HepG2 (cell line): ENCODE measurements around the gene PCDHGA2. TPM values are rescaled to one million over a fixed set of nuclear protein-coding genes. Genes with fewer than 3 reads are reported as not detected.

ENCODE experiments used
- ATF3 ChIP-seq: sonication (generic); formaldehyde crosslinking; IDR thresholded peaks from 2 replicates; pipeline ENCODE4 v1.4.0; 2020; ENCODE audit warnings: missing genetic modification reagents
- CBX1 ChIP-seq: IDR thresholded peaks from one replicate; pipeline ENCODE4 v1.6.1; 2016; ENCODE audit warnings: antibody characterized with exemption, low read depth
- CREM ChIP-seq, 2 experiments: sonication (generic) in 1 of 2; formaldehyde crosslinking in 1 of 2; IDR thresholded peaks; 2 replicates each; pipeline versions ENCODE4 v1.4.0 to v1.6.1; 2016 to 2020; ENCODE audit warnings: antibody characterized with exemption in 1 of 2, mild to moderate bottlenecking in 1 of 2, missing genetic modification reagents in 1 of 2
- ETS1 ChIP-seq: sonication (generic); formaldehyde crosslinking; IDR thresholded peaks from 2 replicates; pipeline ENCODE4 v1.4.0; 2020; ENCODE audit warnings: missing genetic modification reagents
- GTF2F1 ChIP-seq: fragments of 150-350 bp; IDR thresholded peaks from 2 replicates; pipeline ENCODE4 v1.6.1; 2014; ENCODE audit warnings: low read length
- MXD4 ChIP-seq: IDR thresholded peaks from 2 replicates; pipeline ENCODE4 v1.6.1; 2016; ENCODE audit warnings: mild to moderate bottlenecking, missing biosample characterization, missing genetic modification reagents
- NFE2L2 ChIP-seq: fragments of 150-350 bp; IDR thresholded peaks from 2 replicates; pipeline ENCODE4 v1.6.1; 2014; ENCODE audit warnings: low read length
- NKX3-1 ChIP-seq: sonication (generic); formaldehyde crosslinking; IDR thresholded peaks from 2 replicates; pipeline ENCODE4 v1.5.0; 2020; ENCODE audit warnings: missing genetic modification reagents
- ONECUT2 ChIP-seq: sonication (generic); formaldehyde crosslinking; IDR thresholded peaks from 2 replicates; pipeline ENCODE4 v1.4.0; 2020; ENCODE audit warnings: missing genetic modification reagents
- SCMH1 ChIP-seq: sonication (generic); formaldehyde crosslinking; IDR thresholded peaks from 2 replicates; pipeline ENCODE4 v1.9.0; 2021; ENCODE audit warnings: missing genetic modification reagents, mild to moderate bottlenecking, borderline replicate concordance
- SKIL ChIP-seq: sonication (generic); formaldehyde crosslinking; IDR thresholded peaks from 2 replicates; pipeline ENCODE4 v1.8.0; 2022; ENCODE audit warnings: missing genetic modification reagents, mild to moderate bottlenecking, moderate library complexity, borderline replicate concordance
- SP1 ChIP-seq, 2 experiments: fragments of 450-650 bp in 1 of 2; sonication (generic) in 1 of 2; formaldehyde crosslinking in 1 of 2; IDR thresholded peaks; 2 replicates each; pipeline versions ENCODE4 v1.4.0 to v1.6.1; 2016 to 2020; ENCODE audit warnings: missing genetic modification reagents in 1 of 2
- SSRP1 ChIP-seq: IDR thresholded peaks from 2 replicates; pipeline ENCODE4 v1.6.1; 2016; ENCODE audit warnings: control low read depth
- TARDBP ChIP-seq: sonication (generic); formaldehyde crosslinking; IDR thresholded peaks from 2 replicates; pipeline ENCODE4 v1.8.0; 2022; ENCODE audit warnings: mild to moderate bottlenecking, missing genetic modification reagents
- TCF12 ChIP-seq, 2 experiments: fragments of 450-650 bp in 1 of 2; sonication (generic) in 1 of 2; formaldehyde crosslinking in 1 of 2; IDR thresholded peaks; 2 replicates each; pipeline versions ENCODE4 v1.6.1 to v1.8.0; 2017 to 2022; ENCODE audit warnings: antibody characterized with exemption in 1 of 2, mild to moderate bottlenecking in 1 of 2, missing genetic modification reagents in 1 of 2, moderate library complexity in 1 of 2
- TEF ChIP-seq: sonication (generic); formaldehyde crosslinking; IDR thresholded peaks from 2 replicates; pipeline ENCODE4 v1.5.0; 2020; ENCODE audit warnings: missing genetic modification reagents
- THAP7 ChIP-seq: sonication (generic); formaldehyde crosslinking; IDR thresholded peaks from 2 replicates; pipeline ENCODE4 v1.8.1; 2023; ENCODE audit warnings: mild to moderate bottlenecking, missing genetic modification reagents
- XRCC5 ChIP-seq: fragments of 200-400 bp; formaldehyde crosslinking; optimal IDR thresholded peaks from 2 replicates; pipeline ENCODE3; 2017; ENCODE audit warnings: mild to moderate bottlenecking, low read length
- ZNF225 ChIP-seq: sonication (generic); formaldehyde crosslinking; IDR thresholded peaks from 2 replicates; pipeline ENCODE4 v1.4.0; 2020; ENCODE audit warnings: mild to moderate bottlenecking, missing genetic modification reagents
- ZNF460 ChIP-seq: sonication (generic); formaldehyde crosslinking; IDR thresholded peaks from 2 replicates; pipeline ENCODE4 v1.5.1; 2020; ENCODE audit warnings: missing genetic modification reagents, mild to moderate bottlenecking, borderline replicate concordance
- ZNF672 ChIP-seq: sonication (generic); formaldehyde crosslinking; IDR thresholded peaks from 2 replicates; pipeline ENCODE4 v1.8.1; 2022; ENCODE audit warnings: missing genetic modification reagents
- ZNF792 ChIP-seq: IDR thresholded peaks from 2 replicates; pipeline ENCODE4 v1.6.1; 2016
- ZNF891 ChIP-seq: sonication (generic); formaldehyde crosslinking; IDR thresholded peaks from 2 replicates; pipeline ENCODE4 v1.5.0; 2020; ENCODE audit warnings: mild to moderate bottlenecking, missing genetic modification reagents
- ZSCAN31 ChIP-seq: sonication (generic); formaldehyde crosslinking; IDR thresholded peaks from 2 replicates; pipeline ENCODE4 v1.5.0; 2020; ENCODE audit warnings: low read depth, mild to moderate bottlenecking, missing genetic modification reagents
- polyA plus RNA-seq, 8 experiments: library from polyadenylated mRNA; depleted of rRNA in 3 of 8; stranded (reverse) in 7 of 8; unstranded in 1 of 8; fragments of >200 nt; fragmentation: Illumina TruSeq in 4 of 8; extraction: Trizol in 4 of 8; gene quantifications; 2 replicates each; pipeline versions ENCODE4 v1.2.1 to v1.2.3, GENCODE V29; 2011 to 2016; ENCODE audit warnings: low read depth in 4 of 8, missing spikeins in 1 of 8, mixed read lengths in 1 of 8; ENCODE audit not compliant: insufficient read depth in 1 of 8
- total RNA-seq, 5 experiments: library from RNA; depleted of rRNA; stranded (reverse); fragments of >200 nt; fragmentation: Illumina TruSeq; extraction: Trizol; gene quantifications; 2 replicates each; pipeline ENCODE4 v1.2.3, GENCODE V29; 2016; ENCODE audit warnings: low read depth in 1 of 5

PCDHGA2 gene
- total and polyA plus RNA-seq, 2 of the 13 experiments (the other 11 are each of a cell fraction or from before 2014, with no cell fraction given) = 0.04 to 0.11 TPM

- no peak for TF ChIP-seq MXD4 (CRISPR knock-in tag)
- no peak for TF ChIP-seq ETS1 (CRISPR knock-in tag)
- TF ChIP-seq GTF2F1 = peak; percentile 98
- peak; percentile 54 for TF ChIP-seq CBX1
- 0 out of 2 replicates have a peak, but pooled peaks have one; percentile 39 for TF ChIP-seq ZNF891 (CRISPR knock-in tag)
- TF ChIP-seq ONECUT2 (CRISPR knock-in tag) = no peak
- peak; percentile 75 for TF ChIP-seq CREM (IDR thresholded peaks at IDR 0.05)
- no peak for TF ChIP-seq CREM (CRISPR knock-in tag; IDR thresholded peaks at IDR 0.05)
- TF ChIP-seq TCF12 (IDR thresholded peaks at IDR 0.05) = no peak
- no peak for TF ChIP-seq TCF12 (CRISPR knock-in tag; IDR thresholded peaks at IDR 0.05)
- TF ChIP-seq ATF3 = no peak
- no peak for TF ChIP-seq SKIL (CRISPR knock-in tag)
- TF ChIP-seq SSRP1 = no peak
- TF ChIP-seq ZNF225 (CRISPR knock-in tag) = peak; percentile 67; the same call in 1 of the 2 replicates
- no peak; the same call in 1 of the 2 replicates for TF ChIP-seq ZNF460
- no peak; the same call in 1 of the 2 replicates for TF ChIP-seq TARDBP
- TF ChIP-seq NFE2L2 = no peak
- peak; percentile 76 for TF ChIP-seq ZSCAN31
- TF ChIP-seq ZNF672 (CRISPR knock-in tag) = no peak
- TF ChIP-seq TEF (CRISPR knock-in tag) = peak; percentile 25; the same call in 1 of the 2 replicates
- 0 out of 2 replicates have a peak, but pooled peaks have one; percentile 13 for TF ChIP-seq NKX3-1 (CRISPR knock-in tag)
- peak; percentile 36; the same call in 1 of the 2 replicates for TF ChIP-seq THAP7 (CRISPR knock-in tag)
- 0 out of 2 replicates have a peak, but pooled peaks have one; percentile 35 for TF ChIP-seq ZNF792 (CRISPR knock-in tag)
- no peak for TF ChIP-seq SCMH1 (CRISPR knock-in tag)
- no peak for TF ChIP-seq SP1 (IDR thresholded peaks at IDR 0.05)
- TF ChIP-seq SP1 (CRISPR knock-in tag; IDR thresholded peaks at IDR 0.05) = peak; percentile 66; the same call in 1 of the 2 replicates
- peak; percentile 48 for TF ChIP-seq XRCC5
Observed at GRCh38 chr5:141320225-141321169, 18.1 kb upstream of the PCDHGA2 start, which contains the start of gene TAF7 (continued).
